Type B pancreatic cell (in vitro differentiated cells): Measurements from ENCODE around the gene WAPL. TPM values are rescaled to one million over a fixed set of nuclear protein-coding genes. Genes with fewer than 3 reads are reported as not detected.
A peak's percentile ranks its signal among the peaks of the same experiment; 100 is the strongest.

Experiments used
- DNase-seq: peaks from one replicate; pipeline ENCODE4 v3.0.0; 2021; ENCODE audit warnings: mixed read lengths; ENCODE audit not compliant: unreplicated experiment; ENCODE audit errors: extremely low spot score
- H3K27ac Mint-ChIP-seq: 2 replicates; pipeline ENCODE4 v1.8.0; 2021; ENCODE audit warnings: mild to moderate bottlenecking, mixed read lengths
- H3K27me3 Mint-ChIP-seq: 2 replicates; pipeline ENCODE4 v1.8.0; 2021; ENCODE audit warnings: mixed read lengths
- H3K36me3 Mint-ChIP-seq: 2 replicates; pipeline ENCODE4 v1.8.0; 2021; ENCODE audit warnings: mixed read lengths
- H3K4me1 Mint-ChIP-seq: one replicate; pipeline ENCODE4 v1.8.0; 2021; ENCODE audit warnings: mixed read lengths; ENCODE audit not compliant: unreplicated experiment
- H3K4me3 Mint-ChIP-seq: 2 replicates; pipeline ENCODE4 v1.8.0; 2021; ENCODE audit warnings: mild to moderate bottlenecking, mixed read lengths
- H3K9me3 Mint-ChIP-seq: 2 replicates; pipeline ENCODE4 v1.8.0; 2021; ENCODE audit warnings: mixed read lengths
- CTCF ChIP-seq: fragments of 200-600 bp; sonication (generic); conservative IDR thresholded peaks from 2 replicates; pipeline ENCODE4 v1.5.0; 2021; ENCODE audit warnings: antibody characterized with exemption, mild to moderate bottlenecking
- total RNA-seq: library from RNA; stranded (reverse); gene quantifications from 2 replicates; pipeline ENCODE4 v1.2.1, GENCODE V29; 2021; ENCODE audit warnings: low replicate concordance

Gene WAPL
- total RNA-seq, 1 donor from 2014 or later: 42.4 TPM

- H3K27me3 Mint-ChIP-seq: peaks cover 3% of the 10 kb centered on the region
- H3K36me3 Mint-ChIP-seq: no peaks in the 10 kb centered on the region
- DNase-seq: no peak
- H3K9me3 Mint-ChIP-seq: peaks cover 6% of the 10 kb centered on the region
- H3K4me3 Mint-ChIP-seq: no peak overlapping the region
- TF ChIP-seq CTCF: no peak
- H3K4me1 Mint-ChIP-seq: peaks cover 9% of the 10 kb centered on the region
- no peak overlapping the region for H3K27ac Mint-ChIP-seq
Observed at GRCh38 chr10:86409183-86409582, 112.4 kb downstream of the WAPL start.

- no peaks in the 10 kb centered on the region for H3K36me3 Mint-ChIP-seq
- TF ChIP-seq CTCF: no peak
- no peak for DNase-seq
- H3K27me3 Mint-ChIP-seq: peaks cover 39% of the 10 kb centered on the region
- H3K4me3 Mint-ChIP-seq: peak overlapping the region; percentile 67
- no peaks in the 10 kb centered on the region for H3K9me3 Mint-ChIP-seq
- H3K4me1 Mint-ChIP-seq: peaks cover 14% of the 10 kb centered on the region
- no peak overlapping the region for H3K27ac Mint-ChIP-seq
Observed at GRCh38 chr10:86403183-86403797, 118.3 kb downstream of the WAPL start.

- Mint-ChIP-seq H3K36me3 (no peaks in the 10 kb centered on the region), H3K27me3 (peaks cover 45% of the 10 kb centered on the region), H3K4me3 (peak overlapping the region; percentile 67), H3K4me1 (peaks cover 14% of the 10 kb centered on the region), H3K27ac (peak overlapping the region; percentile 51), H3K9me3 (no peaks in the 10 kb centered on the region)
- DNase-seq: no peak
- TF ChIP-seq CTCF: no peak
Observed at GRCh38 chr10:86402283-86402941, 119.2 kb downstream of the WAPL start.

GRCh38 chr10:86401588-86402282, 119.9 kb downstream of the WAPL start:
- no peak for TF ChIP-seq CTCF
- Mint-ChIP-seq H3K27ac (peak overlapping the region; percentile 51), H3K36me3 (no peaks in the 10 kb centered on the region), H3K27me3 (peaks cover 51% of the 10 kb centered on the region), H3K9me3 (no peaks in the 10 kb centered on the region), H3K4me1 (peaks cover 14% of the 10 kb centered on the region), H3K4me3 (peak overlapping the region; percentile 67)
- no peak for DNase-seq

GRCh38 chr10:86400705-86401587, 120.6 kb downstream of the WAPL start:
- H3K4me1 Mint-ChIP-seq: peaks cover 14% of the 10 kb centered on the region
- peak overlapping the region; percentile 63 for H3K27ac Mint-ChIP-seq
- DNase-seq: no peak

More at GRCh38 chr10:86400705-86401587, 120.6 kb downstream of the WAPL start:
- peak; percentile 55 for TF ChIP-seq CTCF
- Mint-ChIP-seq H3K36me3 (no peaks in the 10 kb centered on the region), H3K27me3 (peaks cover 59% of the 10 kb centered on the region), H3K4me3 (peak overlapping the region; percentile 88), H3K9me3 (no peaks in the 10 kb centered on the region)
